WTC11 (cell line): Measurements from ENCODE around the gene EHMT1. TPM values are rescaled to one million over a fixed set of nuclear protein-coding genes. Genes with fewer than 3 reads are reported as not detected.

Experiments
- ATAC-seq: fragments of 200-7000 bp; cut with Tn5 transposase; 2 replicates; pipeline ENCODE4 v1.10.0; 2021; ENCODE audit warnings: mild to moderate bottlenecking, moderate library complexity
- CTCF ChIA-PET: fragments of 300-600 bp; sonication (Branson Sonifier 250); formaldehyde crosslinking; loops from one replicate; lab custom pipeline; 2021; ENCODE audit warnings: antibody characterized with exemption; lab: Charles Lee
- POLR2A ChIA-PET: fragments of 350-600 bp; sonication (Branson Sonifier 250); formaldehyde crosslinking; loops from one replicate; lab custom pipeline; 2021; ENCODE audit warnings: antibody characterized with exemption; lab: Charles Lee
- DNase-seq: peaks from one replicate; pipeline ENCODE4 v3.0.0; 2021; ENCODE audit warnings: low spot score
- H3K27ac Mint-ChIP-seq: 2 replicates; pipeline ENCODE4 v1.8.0; 2021; ENCODE audit warnings: mixed read lengths
- H3K27me3 Mint-ChIP-seq: 2 replicates; pipeline ENCODE4 v1.8.0; 2021; ENCODE audit warnings: low read depth, mild to moderate bottlenecking, moderate library complexity, mixed read lengths
- H3K36me3 Mint-ChIP-seq: 2 replicates; pipeline ENCODE4 v1.8.0; 2021; ENCODE audit warnings: mixed read lengths
- H3K4me1 Mint-ChIP-seq: 2 replicates; pipeline ENCODE4 v1.8.0; 2022; ENCODE audit warnings: mixed read lengths
- H3K4me3 Mint-ChIP-seq: 2 replicates; pipeline ENCODE4 v1.8.0; 2021; ENCODE audit warnings: mild to moderate bottlenecking, moderate library complexity, mixed read lengths
- H3K9me3 Mint-ChIP-seq: 2 replicates; pipeline ENCODE4 v1.8.0; 2021; ENCODE audit warnings: mixed read lengths
- CBFB ChIP-seq: sonication (generic); formaldehyde crosslinking; IDR thresholded peaks from 2 replicates; pipeline ENCODE4 v1.8.1; 2022; ENCODE audit warnings: mild to moderate bottlenecking, low read depth, missing genetic modification reagents
- CREM ChIP-seq: sonication (generic); formaldehyde crosslinking; IDR thresholded peaks from 2 replicates; pipeline ENCODE4 v1.8.1; 2022; ENCODE audit warnings: mild to moderate bottlenecking, missing genetic modification reagents, moderate library complexity
- ESRRA ChIP-seq: sonication (generic); formaldehyde crosslinking; IDR thresholded peaks from 2 replicates; pipeline ENCODE4 v1.8.1; 2022; ENCODE audit warnings: mild to moderate bottlenecking, missing genetic modification reagents, borderline replicate concordance
- FOXJ3 ChIP-seq: sonication (generic); formaldehyde crosslinking; IDR thresholded peaks from 2 replicates; pipeline ENCODE4 v1.9.0; 2021; ENCODE audit warnings: missing genetic modification reagents, mild to moderate bottlenecking, borderline replicate concordance
- GTF2I ChIP-seq: fragments of 250-450 bp; sonication (Bioruptor Pico); conservative IDR thresholded peaks from 2 replicates; pipeline ENCODE4 v1.4.0; 2021; ENCODE audit warnings: mild to moderate bottlenecking
- IRF2 ChIP-seq: sonication (generic); formaldehyde crosslinking; IDR thresholded peaks from 2 replicates; pipeline ENCODE4 v1.8.0; 2022; ENCODE audit warnings: low read depth, missing genetic modification reagents, borderline replicate concordance
- JUN ChIP-seq: sonication (generic); formaldehyde crosslinking; IDR thresholded peaks from 2 replicates; pipeline ENCODE4 v1.8.0; 2023; ENCODE audit warnings: mild to moderate bottlenecking, missing genetic modification reagents
- NFATC4 ChIP-seq: fragments of 250-450 bp; sonication (Bioruptor Pico); IDR thresholded peaks from 2 replicates; pipeline ENCODE4 v1.9.0; 2021; ENCODE audit warnings: mild to moderate bottlenecking
- RORB ChIP-seq: fragments of 250-450 bp; sonication (Bioruptor Pico); IDR thresholded peaks from 2 replicates; pipeline ENCODE4 v1.9.0; 2021; ENCODE audit warnings: mild to moderate bottlenecking
- TCF7 ChIP-seq: sonication (generic); formaldehyde crosslinking; IDR thresholded peaks from 2 replicates; pipeline ENCODE4 v1.8.0; 2022; ENCODE audit warnings: mild to moderate bottlenecking, low read depth, missing genetic modification reagents, moderate library complexity
- TEAD1 ChIP-seq: sonication (generic); formaldehyde crosslinking; IDR thresholded peaks from 2 replicates; pipeline ENCODE4 v1.8.0; 2022; ENCODE audit warnings: mild to moderate bottlenecking, missing genetic modification reagents
- ZNF138 ChIP-seq: sonication (generic); formaldehyde crosslinking; conservative IDR thresholded peaks from 2 replicates; pipeline ENCODE4 v1.8.1; 2022; ENCODE audit warnings: mild to moderate bottlenecking, moderate library complexity, missing genetic modification reagents
- ZNF423 ChIP-seq: fragments of 250-450 bp; sonication (Bioruptor Pico); IDR thresholded peaks from 2 replicates; pipeline ENCODE4 v2.1.2; 2022; ENCODE audit warnings: mild to moderate bottlenecking, moderate library complexity
- total RNA-seq: library from RNA; stranded (reverse); gene quantifications from 3 replicates; pipeline ENCODE4 v1.2.3, GENCODE V29; 2021
- TF ChIP-seq, protein P1 (sequence below): sonication (generic); formaldehyde crosslinking; IDR thresholded peaks from 2 replicates; pipeline ENCODE4 v1.8.1; 2022; ENCODE audit warnings: low read depth, mild to moderate bottlenecking, moderate library complexity, missing genetic modification reagents, borderline replicate concordance
- TF ChIP-seq, protein P2 (sequence below): sonication (generic); formaldehyde crosslinking; IDR thresholded peaks from 2 replicates; pipeline ENCODE4 v1.8.0; 2022; ENCODE audit warnings: missing genetic modification reagents
- TF ChIP-seq, protein P3 (sequence below): sonication (generic); formaldehyde crosslinking; IDR thresholded peaks from 2 replicates; pipeline ENCODE4 v1.8.0; 2022; ENCODE audit warnings: mild to moderate bottlenecking, missing genetic modification reagents
- TF ChIP-seq, protein P4 (sequence below): sonication (generic); formaldehyde crosslinking; IDR thresholded peaks from 2 replicates; pipeline ENCODE4 v1.8.0; 2023; ENCODE audit warnings: mild to moderate bottlenecking, missing genetic modification reagents
- TF ChIP-seq, protein P5 (sequence below): sonication (generic); formaldehyde crosslinking; IDR thresholded peaks from 2 replicates; pipeline ENCODE4 v1.8.0; 2022; ENCODE audit warnings: mild to moderate bottlenecking, missing genetic modification reagents
- TF ChIP-seq, protein P6 (sequence below): sonication (generic); formaldehyde crosslinking; IDR thresholded peaks from 2 replicates; pipeline ENCODE4 v1.8.0; 2022; ENCODE audit warnings: mild to moderate bottlenecking, missing genetic modification reagents

Gene EHMT1
- total RNA-seq, 1 experiment from 2014 or later = 170 TPM

DNA sequence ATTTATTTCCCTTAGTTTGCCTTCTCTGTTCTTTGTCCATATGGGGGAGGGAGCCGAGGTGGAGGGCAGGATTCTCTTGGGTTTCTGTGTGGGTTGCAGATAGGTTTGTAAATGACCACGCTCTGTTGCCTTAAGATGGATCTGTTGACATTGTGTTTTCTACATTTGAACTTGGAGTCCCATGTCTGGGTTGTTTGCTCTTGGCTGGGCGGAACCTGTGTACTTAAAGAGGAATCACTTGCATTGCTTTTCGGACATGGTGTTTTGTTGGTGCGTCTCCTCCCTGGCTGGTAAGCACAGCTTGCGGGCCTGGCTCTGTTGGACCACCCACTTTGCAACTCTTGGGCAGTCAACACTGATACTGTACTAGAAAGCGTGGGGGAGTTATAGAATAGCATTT lies 45.9 kb downstream of the EHMT1 start (continued):
- TF ChIP-seq GTF2I (CRISPR knock-in tag) (no peak), JUN (CRISPR knock-in tag) (no peak), NFATC4 (CRISPR knock-in tag) (no peak), CREM (CRISPR knock-in tag) (no peak), TCF7 (CRISPR knock-in tag) (no peak), TEAD1 (CRISPR knock-in tag) (no peak), ZNF423 (no peak), RORB (CRISPR knock-in tag) (no peak)
- TF ChIP-seq, protein P1, sequence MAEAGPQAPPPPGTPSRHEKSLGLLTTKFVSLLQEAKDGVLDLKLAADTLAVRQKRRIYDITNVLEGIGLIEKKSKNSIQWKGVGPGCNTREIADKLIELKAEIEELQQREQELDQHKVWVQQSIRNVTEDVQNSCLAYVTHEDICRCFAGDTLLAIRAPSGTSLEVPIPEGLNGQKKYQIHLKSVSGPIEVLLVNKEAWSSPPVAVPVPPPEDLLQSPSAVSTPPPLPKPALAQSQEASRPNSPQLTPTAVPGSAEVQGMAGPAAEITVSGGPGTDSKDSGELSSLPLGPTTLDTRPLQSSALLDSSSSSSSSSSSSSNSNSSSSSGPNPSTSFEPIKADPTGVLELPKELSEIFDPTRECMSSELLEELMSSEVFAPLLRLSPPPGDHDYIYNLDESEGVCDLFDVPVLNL (CRISPR knock-in tag) = no peak
- TF ChIP-seq, protein P2, sequence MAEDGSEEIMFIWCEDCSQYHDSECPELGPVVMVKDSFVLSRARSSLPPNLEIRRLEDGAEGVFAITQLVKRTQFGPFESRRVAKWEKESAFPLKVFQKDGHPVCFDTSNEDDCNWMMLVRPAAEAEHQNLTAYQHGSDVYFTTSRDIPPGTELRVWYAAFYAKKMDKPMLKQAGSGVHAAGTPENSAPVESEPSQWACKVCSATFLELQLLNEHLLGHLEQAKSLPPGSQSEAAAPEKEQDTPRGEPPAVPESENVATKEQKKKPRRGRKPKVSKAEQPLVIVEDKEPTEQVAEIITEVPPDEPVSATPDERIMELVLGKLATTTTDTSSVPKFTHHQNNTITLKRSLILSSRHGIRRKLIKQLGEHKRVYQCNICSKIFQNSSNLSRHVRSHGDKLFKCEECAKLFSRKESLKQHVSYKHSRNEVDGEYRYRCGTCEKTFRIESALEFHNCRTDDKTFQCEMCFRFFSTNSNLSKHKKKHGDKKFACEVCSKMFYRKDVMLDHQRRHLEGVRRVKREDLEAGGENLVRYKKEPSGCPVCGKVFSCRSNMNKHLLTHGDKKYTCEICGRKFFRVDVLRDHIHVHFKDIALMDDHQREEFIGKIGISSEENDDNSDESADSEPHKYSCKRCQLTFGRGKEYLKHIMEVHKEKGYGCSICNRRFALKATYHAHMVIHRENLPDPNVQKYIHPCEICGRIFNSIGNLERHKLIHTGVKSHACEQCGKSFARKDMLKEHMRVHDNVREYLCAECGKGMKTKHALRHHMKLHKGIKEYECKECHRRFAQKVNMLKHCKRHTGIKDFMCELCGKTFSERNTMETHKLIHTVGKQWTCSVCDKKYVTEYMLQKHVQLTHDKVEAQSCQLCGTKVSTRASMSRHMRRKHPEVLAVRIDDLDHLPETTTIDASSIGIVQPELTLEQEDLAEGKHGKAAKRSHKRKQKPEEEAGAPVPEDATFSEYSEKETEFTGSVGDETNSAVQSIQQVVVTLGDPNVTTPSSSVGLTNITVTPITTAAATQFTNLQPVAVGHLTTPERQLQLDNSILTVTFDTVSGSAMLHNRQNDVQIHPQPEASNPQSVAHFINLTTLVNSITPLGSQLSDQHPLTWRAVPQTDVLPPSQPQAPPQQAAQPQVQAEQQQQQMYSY (CRISPR knock-in tag) = no peak

DNA sequence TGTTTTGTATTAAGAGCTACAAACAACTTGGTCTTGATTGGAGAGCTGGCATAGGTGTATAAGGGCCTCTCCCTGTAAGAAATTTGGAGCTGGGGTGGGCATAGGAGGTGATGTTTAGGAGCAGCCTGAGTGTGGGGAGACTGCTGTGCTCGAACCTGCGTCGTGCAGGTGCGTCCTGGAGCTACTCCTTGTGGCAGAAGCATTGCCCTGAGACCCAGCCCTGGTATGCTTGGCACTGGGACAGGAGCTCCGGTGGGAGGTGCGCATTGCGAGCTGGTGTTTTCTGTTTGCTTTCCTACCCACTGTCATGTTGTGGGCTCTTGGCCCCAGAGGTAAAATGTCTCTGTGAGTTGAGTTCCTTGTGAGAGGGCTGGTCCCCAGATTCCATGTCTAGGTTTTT lies 46.4 kb downstream of the EHMT1 start:
- ChIA-PET CTCF (interaction anchor here (0.6 to 2.1 kb wide), 10 partner anchors 9 to 105 kb away, joined by 3 to 15 read pairs (median 4); no protein-coding TSS in a partner anchor), POLR2A (interaction anchor here (0.6 to 1.8 kb wide), 7 partner anchors 9 to 233 kb away, joined by 3 to 6 read pairs (median 4); partner anchors contain the start of gene EHMT1)
- Mint-ChIP-seq H3K9me3 (no peaks in the 10 kb centered on the region), H3K27me3 (no peaks in the 10 kb centered on the region), H3K4me3 (no peak overlapping the region), H3K4me1 (peaks cover 68% of the 10 kb centered on the region), H3K36me3 (peaks cover 15% of the 10 kb centered on the region), H3K27ac (peak overlapping the region; percentile 98)
- ATAC-seq (peak; percentile 4; the same call in 1 of the 2 replicates), DNase-seq (no peak)
- TF ChIP-seq, protein P3, sequence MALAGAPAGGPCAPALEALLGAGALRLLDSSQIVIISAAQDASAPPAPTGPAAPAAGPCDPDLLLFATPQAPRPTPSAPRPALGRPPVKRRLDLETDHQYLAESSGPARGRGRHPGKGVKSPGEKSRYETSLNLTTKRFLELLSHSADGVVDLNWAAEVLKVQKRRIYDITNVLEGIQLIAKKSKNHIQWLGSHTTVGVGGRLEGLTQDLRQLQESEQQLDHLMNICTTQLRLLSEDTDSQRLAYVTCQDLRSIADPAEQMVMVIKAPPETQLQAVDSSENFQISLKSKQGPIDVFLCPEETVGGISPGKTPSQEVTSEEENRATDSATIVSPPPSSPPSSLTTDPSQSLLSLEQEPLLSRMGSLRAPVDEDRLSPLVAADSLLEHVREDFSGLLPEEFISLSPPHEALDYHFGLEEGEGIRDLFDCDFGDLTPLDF (CRISPR knock-in tag) = no peak
- no peak for TF ChIP-seq JUN (CRISPR knock-in tag)
- TF ChIP-seq FOXJ3 (CRISPR knock-in tag) = no peak

DNA sequence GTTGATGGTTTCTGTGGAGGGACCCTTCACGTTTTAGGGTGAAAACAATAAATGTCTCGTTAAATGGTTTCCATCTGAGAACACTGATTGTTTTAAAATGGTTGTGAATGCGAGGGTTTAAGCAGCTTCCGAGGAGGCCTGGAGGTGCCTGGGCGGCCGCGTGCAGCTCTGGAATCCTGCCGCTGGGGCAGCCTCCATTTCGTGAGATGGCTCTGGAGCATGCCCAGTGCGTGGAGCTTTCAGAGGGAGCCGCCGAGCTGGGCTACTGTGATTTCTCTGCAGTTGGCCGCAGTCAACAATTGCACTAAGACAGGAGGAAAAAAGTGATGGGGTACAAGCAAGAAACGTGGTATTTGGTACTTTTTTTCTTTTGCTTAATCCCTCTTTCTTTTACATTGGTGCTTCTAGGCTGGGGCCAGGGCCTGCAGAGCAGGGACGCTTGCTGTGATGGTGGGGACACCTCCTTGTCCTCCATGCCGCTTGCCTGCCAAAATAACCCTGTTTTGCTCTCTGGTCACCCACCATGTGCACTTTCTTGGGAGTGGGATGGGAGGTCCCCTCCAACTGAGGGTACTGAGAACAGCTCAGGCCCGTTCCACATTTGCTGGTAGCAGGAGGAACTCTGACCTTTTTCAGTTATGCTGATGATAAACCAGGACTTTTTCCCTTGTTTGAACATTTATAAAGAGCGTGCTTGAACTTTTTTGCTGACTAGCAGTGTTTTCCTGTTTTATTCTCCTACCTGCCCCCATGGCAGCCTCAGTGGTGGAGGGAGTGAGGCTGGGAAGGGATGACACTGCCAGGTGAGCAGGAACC lies 47.1 kb downstream of the EHMT1 start:
- CTCF ChIA-PET = interaction anchor here (0.6 to 2.1 kb wide), 12 partner anchors 8 to 105 kb away, joined by 3 to 15 read pairs (median 4); partner anchors contain the start of gene EHMT1
- TF ChIP-seq, protein P3 (CRISPR knock-in tag) = 0 out of 2 replicates have a peak, but pooled peaks have one; percentile 27
- TF ChIP-seq IRF2 (CRISPR knock-in tag) (no peak), ZNF138 (CRISPR knock-in tag) (no peak), TEAD1 (CRISPR knock-in tag) (0 out of 2 replicates have a peak, but pooled peaks have one; percentile 33), CBFB (no peak), ESRRA (no peak)
- TF ChIP-seq, protein P4, sequence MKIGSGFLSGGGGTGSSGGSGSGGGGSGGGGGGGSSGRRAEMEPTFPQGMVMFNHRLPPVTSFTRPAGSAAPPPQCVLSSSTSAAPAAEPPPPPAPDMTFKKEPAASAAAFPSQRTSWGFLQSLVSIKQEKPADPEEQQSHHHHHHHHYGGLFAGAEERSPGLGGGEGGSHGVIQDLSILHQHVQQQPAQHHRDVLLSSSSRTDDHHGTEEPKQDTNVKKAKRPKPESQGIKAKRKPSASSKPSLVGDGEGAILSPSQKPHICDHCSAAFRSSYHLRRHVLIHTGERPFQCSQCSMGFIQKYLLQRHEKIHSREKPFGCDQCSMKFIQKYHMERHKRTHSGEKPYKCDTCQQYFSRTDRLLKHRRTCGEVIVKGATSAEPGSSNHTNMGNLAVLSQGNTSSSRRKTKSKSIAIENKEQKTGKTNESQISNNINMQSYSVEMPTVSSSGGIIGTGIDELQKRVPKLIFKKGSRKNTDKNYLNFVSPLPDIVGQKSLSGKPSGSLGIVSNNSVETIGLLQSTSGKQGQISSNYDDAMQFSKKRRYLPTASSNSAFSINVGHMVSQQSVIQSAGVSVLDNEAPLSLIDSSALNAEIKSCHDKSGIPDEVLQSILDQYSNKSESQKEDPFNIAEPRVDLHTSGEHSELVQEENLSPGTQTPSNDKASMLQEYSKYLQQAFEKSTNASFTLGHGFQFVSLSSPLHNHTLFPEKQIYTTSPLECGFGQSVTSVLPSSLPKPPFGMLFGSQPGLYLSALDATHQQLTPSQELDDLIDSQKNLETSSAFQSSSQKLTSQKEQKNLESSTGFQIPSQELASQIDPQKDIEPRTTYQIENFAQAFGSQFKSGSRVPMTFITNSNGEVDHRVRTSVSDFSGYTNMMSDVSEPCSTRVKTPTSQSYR = 0 out of 2 replicates have a peak, but pooled peaks have one; percentile 43
- TF ChIP-seq, protein P5, sequence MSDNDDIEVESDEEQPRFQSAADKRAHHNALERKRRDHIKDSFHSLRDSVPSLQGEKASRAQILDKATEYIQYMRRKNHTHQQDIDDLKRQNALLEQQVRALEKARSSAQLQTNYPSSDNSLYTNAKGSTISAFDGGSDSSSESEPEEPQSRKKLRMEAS (CRISPR knock-in tag) = peak; percentile 69
- TF ChIP-seq, protein P6, sequence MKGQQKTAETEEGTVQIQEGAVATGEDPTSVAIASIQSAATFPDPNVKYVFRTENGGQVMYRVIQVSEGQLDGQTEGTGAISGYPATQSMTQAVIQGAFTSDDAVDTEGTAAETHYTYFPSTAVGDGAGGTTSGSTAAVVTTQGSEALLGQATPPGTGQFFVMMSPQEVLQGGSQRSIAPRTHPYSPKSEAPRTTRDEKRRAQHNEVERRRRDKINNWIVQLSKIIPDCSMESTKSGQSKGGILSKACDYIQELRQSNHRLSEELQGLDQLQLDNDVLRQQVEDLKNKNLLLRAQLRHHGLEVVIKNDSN (CRISPR knock-in tag) = no peak
- DNase-seq (peak; percentile 66), ATAC-seq (peak; percentile 46)
- H3K9me3 Mint-ChIP-seq = no peaks in the 10 kb centered on the region
- H3K27ac Mint-ChIP-seq = peak overlapping the region; percentile 98
- peaks cover 75% of the 10 kb centered on the region for H3K4me1 Mint-ChIP-seq
- H3K36me3 Mint-ChIP-seq = peaks cover 15% of the 10 kb centered on the region
- peak overlapping the region; percentile 40 for H3K4me3 Mint-ChIP-seq
- POLR2A ChIA-PET = interaction anchor here (0.6 to 1.8 kb wide), 8 partner anchors 9 to 233 kb away, joined by 3 to 6 read pairs (median 4); partner anchors contain the start of gene EHMT1
- H3K27me3 Mint-ChIP-seq = no peaks in the 10 kb centered on the region
